Left renal cortex interstitium (tissue), 4 donors: ENCODE data around the gene SIT1. TPM values are rescaled to one million over a fixed set of nuclear protein-coding genes. Genes with fewer than 3 reads are reported as not detected.

Source experiments
- DNase-seq, 4 donors: peaks; one replicate each; pipeline ENCODE4 v3.0.0-alpha.2; 2013; ENCODE audit warnings: low read depth in 4 of 4, low spot score in 2 of 4, missing footprints in 1 of 4
- polyA plus RNA-seq, 4 donors: library from polyadenylated mRNA; unstranded; fragments of 120-200 nt; gene quantifications; one replicate each; pipeline ENCODE4 v1.2.1, GENCODE V29; 2013; ENCODE audit not compliant: insufficient read length in 4 of 4

Gene SIT1
- polyA plus RNA-seq, 4 donors: 0.14 to 0.30 (median 0.18) TPM

GRCh38 chr9:35683323-35683722, 32.6 kb upstream of the SIT1 start:
- DNase-seq: no peak

- no peak for DNase-seq
These were observed 32.0 kb upstream of the SIT1 start for GRCh38 chr9:35682520-35683315.

DNA sequence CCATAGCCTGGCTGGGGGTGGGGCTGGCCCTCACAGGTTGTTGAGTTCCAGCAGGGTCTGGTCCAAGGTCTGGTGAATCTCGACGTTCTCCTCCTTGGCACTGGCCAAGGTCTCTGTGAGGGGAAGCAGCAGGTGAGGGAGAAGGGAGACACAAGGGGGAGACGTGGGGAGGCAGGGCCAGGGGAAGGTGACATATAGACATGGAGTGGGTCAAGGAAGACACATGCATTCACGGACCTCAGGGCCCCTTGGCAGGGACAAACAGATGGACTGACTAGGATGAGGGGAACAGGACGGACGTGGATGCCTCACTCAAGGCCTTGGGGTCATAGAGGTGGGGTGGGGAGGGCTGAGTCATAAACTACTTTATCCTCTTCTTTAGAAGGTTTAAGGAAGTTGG, 31.3 kb upstream of the SIT1 start:
- DNase-seq: no peak

DNA sequence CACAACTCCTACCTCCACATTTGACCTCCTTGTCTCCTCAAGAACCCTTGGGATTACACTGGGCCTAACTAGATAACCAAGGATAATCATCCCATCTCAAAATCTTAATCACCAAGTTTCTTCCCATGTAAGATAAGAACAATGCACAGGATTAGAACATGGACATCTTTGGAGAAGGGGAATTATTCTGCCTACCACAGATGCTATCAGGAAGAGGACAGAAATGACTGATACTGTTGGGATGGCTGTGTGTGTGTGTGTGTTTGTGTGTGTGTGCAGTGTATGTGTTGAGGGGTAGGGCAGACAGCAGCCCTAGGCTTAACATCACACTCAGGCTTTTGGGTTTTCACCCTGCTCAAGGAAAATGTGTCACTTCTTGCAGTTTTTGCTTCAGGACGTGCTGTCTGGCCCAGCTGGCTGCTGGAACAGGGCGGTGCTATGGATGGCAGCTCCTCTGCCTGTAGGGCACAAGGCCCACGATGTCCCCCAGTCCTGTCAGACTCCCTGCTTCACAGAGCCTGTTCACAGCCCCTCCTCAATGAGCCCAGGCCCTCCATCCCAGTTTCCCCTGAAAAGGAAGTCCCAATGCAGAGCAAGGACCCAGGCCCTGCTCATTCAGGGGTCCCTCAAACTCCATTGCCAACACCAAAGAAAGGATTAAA, 30.7 kb upstream of the SIT1 start:
- no peak for DNase-seq

DNA sequence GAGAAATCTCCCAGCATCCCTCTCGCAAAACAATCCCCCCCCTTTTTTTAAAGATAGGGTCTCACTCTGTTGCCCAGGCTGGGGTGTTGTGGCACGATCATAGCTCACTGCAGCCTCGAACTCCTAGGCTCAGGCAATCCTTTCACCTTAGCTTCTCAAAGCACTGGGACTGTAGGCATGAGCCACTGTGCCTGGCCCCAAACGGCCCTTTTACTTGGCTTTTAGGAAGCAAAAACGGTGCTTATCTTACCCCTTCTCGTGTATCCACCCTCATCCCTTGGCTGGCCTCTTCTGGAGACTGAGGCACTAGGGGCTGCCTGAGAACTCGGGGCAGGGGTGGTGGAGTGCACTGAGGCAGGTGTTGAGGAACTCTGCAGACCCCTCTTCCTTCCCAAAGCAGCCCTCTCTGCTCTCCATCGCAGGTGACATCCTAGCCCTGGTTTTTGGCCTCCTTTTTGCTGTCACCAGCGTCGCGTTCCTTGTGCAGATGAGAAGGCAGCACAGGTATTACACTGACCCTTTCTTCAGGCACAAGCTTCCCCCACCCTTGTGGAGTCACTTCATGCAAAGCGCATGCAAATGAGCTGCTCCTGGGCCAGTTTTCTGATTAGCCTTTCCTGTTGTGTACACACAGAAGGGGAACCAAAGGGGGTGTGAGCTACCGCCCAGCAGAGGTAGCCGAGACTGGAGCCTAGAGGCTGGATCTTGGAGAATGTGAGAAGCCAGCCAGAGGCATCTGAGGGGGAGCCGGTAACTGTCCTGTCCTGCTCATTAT, 29.8 kb upstream of the SIT1 start:
- DNase-seq: no peak

GRCh38 chr9:35679766-35680330, 29.1 kb upstream of the SIT1 start:
- no peak for DNase-seq

- DNase-seq: no peak
These were observed 28.4 kb upstream of the SIT1 start for GRCh38 chr9:35679091-35679490.

DNA sequence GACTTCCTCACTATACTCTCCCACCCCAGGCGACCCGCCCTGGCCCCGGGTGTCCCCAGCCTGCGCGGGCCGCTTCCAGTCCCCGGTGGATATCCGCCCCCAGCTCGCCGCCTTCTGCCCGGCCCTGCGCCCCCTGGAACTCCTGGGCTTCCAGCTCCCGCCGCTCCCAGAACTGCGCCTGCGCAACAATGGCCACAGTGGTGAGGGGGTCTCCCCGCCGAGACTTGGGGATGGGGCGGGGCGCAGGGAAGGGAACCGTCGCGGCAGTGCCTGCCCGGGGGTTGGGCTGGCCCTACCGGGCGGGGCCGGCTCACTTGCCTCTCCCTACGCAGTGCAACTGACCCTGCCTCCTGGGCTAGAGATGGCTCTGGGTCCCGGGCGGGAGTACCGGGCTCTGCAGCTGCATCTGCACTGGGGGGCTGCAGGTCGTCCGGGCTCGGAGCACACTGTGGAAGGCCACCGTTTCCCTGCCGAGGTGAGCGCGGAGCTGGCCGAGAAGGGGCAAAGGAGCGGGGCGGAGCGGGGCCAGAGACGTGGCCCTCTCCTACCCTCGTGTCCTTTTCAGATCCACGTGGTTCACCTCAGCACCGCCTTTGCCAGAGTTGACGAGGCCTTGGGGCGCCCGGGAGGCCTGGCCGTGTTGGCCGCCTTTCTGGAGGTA, 25.1 kb upstream of the SIT1 start:
- peak in 1 of 4 donors; percentile 77 for DNase-seq

DNA sequence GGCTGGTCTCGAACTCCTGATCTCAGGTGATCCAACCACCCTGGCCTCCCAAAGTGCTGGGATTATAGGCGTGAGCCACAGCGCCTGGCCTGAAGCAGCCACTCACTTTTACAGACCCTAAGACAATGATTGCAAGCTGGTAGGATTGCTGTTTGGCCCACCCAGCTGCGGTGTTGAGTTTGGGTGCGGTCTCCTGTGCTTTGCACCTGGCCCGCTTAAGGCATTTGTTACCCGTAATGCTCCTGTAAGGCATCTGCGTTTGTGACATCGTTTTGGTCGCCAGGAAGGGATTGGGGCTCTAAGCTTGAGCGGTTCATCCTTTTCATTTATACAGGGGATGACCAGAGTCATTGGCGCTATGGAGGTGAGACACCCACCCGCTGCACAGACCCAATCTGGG, 24.5 kb upstream of the SIT1 start:
- no peak for DNase-seq

GRCh38 chr9:35674025-35674361, 23.3 kb upstream of the SIT1 start:
- DNase-seq: no peak

DNA sequence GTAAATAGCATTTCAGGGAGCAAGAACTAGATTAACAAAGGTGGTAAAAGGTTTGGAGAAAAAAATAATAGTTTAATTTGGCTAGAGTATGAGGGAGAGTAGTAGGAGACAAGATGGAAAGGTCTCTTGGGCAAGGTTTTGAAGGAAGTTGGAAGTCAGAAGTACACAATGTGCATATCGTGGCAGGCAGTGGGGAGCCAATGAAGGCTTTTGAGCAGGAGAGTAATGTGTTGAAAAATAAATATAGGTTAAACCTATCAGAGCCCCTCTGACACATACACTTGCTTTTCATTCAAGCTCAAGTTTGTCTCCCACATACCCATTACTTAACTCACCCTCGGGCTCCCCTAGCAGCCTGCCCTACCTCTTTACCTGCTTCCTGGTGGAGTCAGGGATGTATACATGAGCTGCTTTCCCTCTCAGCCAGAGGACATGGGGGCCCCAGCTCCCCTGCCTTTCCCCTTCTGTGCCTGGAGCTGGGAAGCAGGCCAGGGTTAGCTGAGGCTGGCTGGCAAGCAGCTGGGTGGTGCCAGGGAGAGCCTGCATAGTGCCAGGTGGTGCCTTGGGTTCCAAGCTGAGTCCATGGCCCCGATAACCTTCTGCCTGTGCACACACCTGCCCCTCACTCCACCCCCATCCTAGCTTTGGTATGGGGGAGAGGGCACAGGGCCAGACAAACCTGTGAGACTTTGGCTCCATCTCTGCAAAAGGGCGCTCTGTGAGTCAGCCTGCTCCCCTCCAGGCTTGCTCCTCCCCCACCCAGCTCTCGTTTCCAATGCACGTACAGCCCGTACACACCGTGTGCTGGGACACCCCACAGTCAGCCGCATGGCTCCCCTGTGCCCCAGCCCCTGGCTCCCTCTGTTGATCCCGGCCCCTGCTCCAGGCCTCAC, 22.6 kb upstream of the SIT1 start, which contains the start of gene CA9:
TSS of gene CA9 (plus strand) at position 797 of the 893 bp plus-strand sequence. CDS start at position 829, 32 bp downstream.
- DNase-seq: no peak

DNA sequence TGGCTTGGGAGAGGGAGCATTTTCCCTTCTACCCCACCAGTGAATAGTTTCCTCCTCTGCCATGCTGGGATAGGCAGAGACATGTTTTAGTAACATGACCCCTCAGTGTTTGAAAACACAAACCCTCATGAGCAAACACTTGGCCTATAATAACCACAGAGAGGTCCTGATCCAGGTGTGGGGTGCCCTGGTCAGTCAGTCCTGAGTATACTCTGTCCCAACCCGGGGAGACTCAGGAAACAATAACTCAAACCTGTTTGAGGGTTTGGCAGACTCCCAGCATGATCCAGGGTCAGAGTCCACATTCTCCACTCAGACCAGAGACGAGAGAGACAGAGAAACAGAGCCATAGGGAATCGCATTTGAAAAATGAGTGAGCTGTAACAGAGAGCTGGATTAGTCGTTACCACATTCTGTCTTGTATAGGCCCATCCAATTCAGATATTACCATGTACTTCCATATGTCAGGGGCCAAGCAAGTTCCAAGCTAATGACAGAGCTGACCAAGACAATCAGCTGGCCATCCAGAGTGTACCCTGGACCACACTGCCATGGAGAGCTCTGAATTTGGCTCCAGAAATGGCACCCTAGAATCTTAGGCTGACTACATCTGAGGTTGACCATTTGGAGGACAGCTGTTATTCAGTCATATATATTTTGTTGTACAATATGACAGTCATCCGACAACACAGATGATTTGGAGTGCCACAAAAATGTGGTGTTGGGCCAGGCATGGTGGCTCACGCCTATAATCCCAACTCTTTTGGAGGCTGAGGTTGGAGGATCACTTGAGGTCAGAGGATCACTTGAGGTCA, 18.8 kb upstream of the SIT1 start:
- no peak for DNase-seq

DNA sequence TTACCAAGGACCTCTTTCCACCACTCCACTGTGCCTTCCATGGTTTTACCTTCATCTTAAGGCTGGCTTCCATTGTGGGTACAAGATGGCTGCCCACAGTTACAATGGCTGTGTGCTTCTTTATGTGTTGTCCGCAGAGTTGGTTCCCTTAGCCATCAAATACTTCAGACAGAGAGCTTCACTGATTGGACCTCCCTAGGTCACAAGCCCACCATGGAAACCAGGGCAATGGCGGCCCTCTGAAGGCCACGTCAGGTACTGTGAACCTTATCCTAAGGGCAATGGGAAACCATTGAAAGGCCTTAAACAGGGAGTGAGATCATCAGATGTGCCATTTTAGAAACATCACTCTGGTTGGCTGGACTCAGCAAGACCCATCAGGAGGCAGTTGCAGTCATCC, 17.2 kb upstream of the SIT1 start:
- no peak for DNase-seq

DNA sequence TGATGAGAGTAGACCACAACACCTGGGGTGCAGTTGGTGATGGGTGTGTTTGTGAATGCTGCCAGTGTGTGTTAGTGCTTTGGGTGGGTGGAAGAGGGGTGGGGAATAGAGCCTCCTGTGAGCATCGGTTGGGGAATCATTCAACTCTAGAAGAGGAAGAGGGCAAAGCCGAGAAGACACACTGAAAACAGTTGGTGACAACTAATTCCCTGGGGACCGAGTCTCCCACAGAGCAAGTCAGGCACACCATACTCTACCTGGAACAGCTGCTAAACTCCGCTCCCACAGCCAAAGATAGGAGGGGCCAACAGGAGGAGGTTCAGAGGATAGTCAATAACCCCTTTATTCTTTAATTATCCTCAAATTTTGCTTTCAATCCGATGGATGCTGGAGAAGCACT, 15.8 kb upstream of the SIT1 start:
- no peak for DNase-seq

- no peak for DNase-seq
These were observed 15.3 kb upstream of the SIT1 start for GRCh38 chr9:35666045-35666444.

GRCh38 chr9:35665471-35665818, 14.7 kb upstream of the SIT1 start:
- DNase-seq: no peak

DNA sequence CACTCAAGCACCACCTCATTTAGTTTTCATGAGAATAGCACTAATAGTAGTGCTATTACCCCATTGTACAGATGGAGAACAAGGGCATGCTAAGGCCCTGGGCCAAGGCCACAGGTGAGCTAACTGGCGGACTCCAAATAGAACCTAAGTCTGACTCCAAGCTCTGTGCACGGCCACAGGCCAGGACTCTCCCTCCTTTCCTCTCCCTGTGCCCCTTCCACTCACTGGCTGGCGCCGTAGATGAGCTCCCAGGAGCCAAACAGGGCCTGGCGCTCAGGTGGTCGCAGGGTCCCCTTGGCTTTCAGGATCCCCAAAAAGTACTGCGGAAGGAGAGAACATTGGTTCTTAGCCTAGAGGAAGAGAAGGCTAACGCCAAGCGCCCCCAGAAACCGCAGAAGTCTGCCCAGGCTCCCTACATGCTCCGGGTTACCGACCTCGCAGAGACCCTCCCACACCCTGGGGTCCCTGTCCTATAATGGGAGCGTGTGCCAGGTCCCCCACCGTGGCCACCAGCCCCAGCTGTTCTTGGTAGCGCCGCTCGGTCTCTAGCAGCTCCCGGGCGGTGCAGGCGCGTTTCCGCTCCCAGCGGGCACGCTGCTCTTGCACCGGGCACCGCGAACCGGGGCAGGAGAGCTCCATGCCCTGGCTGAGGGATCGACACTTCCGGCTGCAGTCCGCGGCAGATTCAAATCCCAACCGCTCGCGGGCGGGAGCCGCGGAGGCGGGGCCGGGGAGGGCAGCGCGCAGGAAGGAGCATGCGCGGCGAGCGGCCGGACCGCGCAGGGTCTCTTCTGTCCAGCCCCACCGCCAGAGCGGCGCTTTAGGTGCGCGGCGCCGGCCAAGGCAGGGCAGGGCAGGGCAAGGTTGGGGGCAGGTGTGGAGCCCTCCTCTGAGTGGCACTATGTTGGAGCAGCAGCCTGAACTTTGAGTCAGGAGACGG, 14.1 kb upstream of the SIT1 start, which contains the start of gene ARHGEF39:
TSS of gene ARHGEF39 (minus strand) at position 665 of the 940 bp plus-strand sequence. CDS start at position 639, 26 bp downstream.
- peak in 2 of 4 donors; percentile 65 to 79 for DNase-seq

GRCh38 chr9:35662437-35662836, 11.7 kb upstream of the SIT1 start:
- DNase-seq: no peak
